GM18499 (cell line): ENCODE data around the gene NDUFS8.
"Not testable (repeated sequence)": the region's sequence is repeated elsewhere in the genome, so short reads cannot be mapped to it uniquely, and the experiment has no call there.

Experiments
- ATAC-seq: cut with Tn5 transposase; IDR thresholded peaks from one replicate; pipeline ENCODE4 v1.9.1; 2021; ENCODE audit warnings: moderate number of reproducible peaks; ENCODE audit not compliant: insufficient read depth, unreplicated experiment

Gene NDUFS8

DNA sequence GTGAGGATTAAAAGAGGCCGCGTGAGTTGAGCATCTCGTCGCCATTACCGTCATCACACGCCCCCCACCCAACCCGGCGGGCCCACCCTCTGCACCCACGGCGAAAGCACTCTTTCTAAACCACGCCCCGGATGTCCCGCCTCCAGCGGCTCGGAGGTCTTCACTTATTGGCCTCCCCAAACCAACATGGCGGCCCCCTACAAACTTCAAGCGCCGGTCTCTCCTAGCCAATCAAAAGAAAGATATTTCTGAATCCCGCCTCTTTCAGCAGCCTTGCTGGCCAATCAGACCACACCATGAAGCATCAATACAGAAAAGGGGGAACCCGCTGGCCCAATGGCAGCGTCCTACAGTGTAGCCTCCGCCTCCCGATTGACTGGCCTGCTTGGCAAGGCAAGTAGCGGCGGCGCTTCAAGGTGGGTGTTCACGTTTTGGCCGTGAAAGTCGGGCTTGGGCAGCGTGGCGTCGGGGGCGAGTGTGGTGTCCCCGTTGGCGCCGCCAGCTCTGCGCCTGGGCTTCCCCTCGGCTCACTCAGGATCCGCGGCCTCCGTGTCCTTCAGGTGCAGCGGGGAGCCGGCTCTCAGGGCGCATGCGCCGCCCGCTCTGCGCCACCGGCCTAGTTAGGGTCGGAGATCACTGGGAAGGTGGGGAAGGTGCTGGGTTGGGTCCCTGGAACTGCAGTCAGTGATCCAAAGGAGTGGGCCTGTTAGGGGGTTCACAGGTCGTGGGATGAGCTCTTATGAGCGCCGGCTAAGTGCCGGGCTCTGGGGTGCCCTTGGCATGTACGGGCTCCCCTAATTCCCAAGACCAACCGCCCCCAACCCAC is at the start of gene NDUFS8:
NDUFS8 (plus strand) TSS at position 364 of the 826 bp plus-strand sequence. CDS start 1,471 bp downstream, outside the sequence.
- peak; percentile 85 for ATAC-seq

DNA sequence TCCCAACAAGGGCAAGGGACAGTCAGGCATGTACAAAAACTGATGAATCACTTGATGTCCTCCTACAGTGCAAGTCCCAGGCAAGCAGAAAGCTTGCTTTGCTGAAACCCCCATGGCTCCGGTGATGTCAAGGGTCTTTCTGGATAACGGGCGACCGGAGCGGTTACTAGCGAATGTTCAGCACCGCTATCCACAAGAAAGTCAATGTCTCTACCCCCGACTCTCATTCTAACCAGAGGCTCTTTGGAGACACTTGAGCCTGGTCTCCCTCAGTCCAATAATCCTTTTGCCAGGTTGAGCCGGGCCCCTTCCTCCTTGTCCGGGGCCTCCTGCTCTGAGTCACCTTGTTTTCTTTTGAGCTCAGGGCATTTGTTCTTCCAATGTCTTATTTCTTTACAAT is 49.3 kb upstream of the NDUFS8 start:
- not testable (repeated sequence) for ATAC-seq

DNA sequence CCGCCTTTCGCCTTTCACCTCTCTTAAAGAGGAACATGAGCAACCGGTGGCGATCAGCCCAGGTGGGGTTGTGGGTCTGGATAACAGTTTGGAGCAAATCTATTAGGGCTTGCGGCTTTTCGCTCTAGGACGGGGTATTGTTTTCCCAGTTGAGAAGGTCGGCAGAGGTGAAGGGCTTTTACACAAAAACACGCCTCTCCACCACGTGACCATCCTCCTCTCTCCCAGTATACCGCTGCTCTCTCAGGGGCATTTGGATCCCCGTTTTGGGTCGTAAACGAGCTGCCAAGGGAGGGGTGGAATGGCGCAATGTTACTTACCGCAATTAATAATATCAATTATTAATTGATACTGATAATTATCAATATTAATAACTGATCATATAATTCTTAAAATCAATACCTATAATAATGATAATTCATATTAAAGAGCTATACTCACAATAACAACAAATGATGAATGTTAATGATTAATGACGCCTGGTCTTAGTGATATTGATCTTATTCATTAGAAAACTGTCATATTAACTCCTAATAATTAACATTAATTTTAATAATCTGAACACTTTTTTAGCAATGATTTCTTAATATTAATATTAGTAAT is 48.1 kb upstream of the NDUFS8 start:
- ATAC-seq, result not testable (repeated sequence)

DNA sequence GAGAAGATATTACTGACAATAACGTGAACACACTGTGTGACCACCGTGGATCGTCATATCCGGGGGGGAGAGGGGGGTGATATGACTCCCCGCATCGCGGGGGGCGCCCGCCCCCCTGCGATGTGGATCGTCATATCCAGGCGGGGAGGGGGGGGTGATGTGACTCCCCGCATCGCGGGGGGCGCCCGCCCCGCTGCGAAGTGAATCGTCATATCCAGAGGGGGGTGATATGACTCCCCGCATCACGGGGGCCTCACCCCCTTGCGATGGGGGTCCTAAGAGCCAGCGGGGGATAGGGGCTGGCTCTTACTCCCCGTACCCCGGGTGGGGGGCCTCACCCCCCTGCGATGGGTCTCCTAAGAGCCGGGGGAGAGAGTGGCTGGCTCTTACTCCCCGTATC is 46.5 kb upstream of the NDUFS8 start:
- ATAC-seq, result no peak

DNA sequence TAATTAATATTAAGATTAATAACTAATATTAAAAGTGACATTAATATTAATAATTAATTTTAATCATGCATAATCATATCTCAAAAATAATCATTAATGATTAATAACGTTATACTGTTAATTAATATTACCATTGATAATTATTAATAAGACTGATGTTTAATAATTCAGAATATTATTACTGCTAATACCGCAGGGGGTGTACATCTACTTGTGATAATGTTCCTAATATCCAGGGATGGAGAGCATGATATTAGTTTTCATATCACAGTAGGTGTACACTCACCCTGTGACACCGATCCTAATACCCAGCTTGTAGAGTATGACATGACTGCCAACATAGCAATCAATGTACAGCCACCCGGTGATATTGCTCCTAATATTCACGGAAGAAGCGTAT is 45.2 kb upstream of the NDUFS8 start:
- ATAC-seq, result not testable (repeated sequence)

DNA sequence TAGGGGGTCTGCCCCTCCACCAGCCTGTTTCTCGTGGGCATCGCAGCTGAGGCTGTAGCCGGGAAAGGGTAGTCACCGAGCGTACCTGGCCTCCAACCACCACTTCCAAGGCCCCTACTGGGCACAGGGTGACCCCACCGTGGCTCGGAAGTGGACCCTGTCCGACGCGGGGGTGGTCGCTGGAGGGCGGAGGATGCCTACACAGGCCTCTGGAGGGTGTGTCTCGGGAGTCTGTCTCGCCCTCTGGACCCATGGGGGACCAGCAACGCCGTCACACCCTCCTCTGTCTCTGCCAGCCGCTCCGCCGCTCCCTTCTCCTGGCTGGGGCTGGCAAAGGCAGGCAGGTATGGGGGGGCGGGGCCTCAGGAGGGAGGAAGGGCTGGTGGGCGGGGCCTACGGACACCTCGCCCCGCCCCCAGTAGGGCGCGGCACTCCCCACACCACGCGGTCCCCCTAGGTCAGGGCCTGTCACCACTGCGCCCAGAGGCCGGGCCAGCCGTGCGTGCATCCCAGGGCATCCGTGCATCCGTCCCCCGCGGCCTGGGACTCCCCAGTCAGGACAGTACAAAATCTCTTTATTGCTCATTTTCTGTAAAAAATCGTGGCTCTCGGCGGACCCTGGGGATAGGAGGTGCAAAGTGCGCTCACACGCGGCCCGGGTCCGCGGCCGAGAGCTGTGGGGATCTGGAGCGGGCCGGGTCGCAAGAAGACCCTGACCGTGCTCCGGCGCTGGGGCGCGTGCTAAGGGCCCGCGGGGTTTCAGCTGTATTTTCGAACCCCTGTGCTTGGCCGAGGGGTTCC is 39.7 kb upstream of the NDUFS8 start:
- not testable (repeated sequence) for ATAC-seq

DNA sequence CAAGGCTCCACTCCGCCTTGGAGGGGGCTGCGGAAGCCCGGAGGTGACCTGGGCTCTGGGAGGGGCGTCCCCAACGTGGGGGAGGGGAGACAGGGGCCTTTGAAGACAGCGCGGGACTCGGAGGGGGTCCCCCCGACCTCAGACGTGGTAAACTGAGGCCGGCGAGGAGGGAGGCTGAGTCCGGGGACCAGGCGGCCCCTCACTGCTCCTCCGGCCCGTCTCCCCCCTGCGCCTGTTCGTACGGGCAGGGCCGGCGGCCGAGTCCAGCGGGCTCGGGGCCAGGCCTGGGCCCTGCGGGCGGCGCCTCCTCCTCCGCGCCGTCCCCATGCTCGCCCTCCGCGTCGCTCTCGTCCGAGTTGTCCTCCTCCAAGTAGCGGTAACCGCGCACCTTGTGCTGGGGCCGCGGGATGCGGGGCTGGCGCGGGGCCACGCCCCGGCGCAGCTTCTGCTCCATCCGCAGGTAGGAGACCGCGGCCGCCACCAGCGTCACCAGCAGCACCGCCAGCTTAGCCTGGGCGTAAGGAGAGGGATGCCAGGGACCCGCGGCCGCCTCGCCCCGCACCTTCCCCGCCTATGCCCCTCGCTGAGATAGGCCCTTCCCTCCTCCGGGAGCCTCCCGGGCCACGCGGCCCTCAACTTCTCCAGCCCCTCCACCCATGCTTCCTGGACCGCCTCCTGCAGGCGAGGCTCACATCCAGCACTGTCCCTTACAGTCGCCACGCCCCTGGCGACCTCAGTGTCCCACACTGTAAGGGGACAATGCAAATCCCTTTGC is 38.9 kb upstream of the NDUFS8 start:
- ATAC-seq, result not testable (repeated sequence)

DNA sequence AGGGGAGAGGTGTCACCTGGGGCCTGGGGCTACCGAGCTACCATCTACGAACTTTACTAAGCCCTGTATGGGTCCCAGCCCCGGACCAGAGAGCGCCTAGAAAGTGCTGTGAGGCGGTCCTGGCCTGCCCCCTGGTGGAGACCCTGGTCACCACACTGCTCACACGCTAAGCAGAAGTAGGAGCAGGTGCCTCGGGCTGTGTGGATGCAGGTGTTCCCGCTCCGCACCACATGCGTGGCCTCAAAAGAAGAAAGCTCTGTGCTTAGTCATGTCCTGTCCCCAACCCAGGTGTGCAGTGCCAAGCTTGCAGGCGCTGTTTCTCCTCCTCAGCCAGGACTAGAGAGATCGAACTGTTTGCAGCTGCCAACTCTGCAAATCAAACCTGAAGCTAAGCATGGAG is 36.7 kb upstream of the NDUFS8 start:
- not testable (repeated sequence) for ATAC-seq

DNA sequence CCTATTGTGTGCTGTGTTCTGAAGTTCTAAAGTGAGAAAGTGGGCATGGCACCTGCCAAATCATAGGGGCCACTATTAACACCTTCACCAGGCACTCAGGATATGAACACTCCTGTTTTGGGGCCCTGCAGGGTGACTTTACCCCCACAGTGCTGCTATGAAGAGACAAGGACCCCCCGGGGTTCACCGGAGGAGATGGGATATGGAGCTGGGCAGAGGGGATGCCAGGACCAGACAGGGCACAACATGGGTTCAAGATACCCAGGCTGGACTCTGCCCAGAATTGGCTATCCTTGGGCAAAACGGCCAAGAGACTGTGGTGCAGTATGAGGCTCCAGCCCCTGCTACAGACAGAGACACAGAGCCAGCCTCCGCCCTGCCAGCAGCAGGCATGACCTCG is 36.1 kb upstream of the NDUFS8 start:
- not testable (repeated sequence) for ATAC-seq

DNA sequence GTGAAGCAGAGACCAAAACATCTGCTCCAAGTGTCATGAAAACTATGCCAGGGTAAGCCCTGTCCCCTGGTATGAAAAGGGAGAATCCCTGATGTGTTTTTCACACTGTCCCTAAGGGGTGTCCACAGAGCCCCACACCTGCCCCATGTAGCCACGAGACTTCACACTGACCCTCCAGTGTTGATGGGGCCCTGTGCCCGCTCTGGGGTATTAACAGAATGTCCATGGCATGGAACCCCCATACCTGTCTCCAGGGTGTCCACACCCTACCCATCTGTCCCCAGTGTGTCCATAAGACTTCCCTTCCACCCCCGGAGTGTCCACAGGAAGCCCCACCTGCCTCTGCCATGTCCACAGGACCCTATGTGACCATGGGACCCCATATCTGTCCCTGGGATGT is 35.4 kb upstream of the NDUFS8 start:
- ATAC-seq, result not testable (repeated sequence)

DNA sequence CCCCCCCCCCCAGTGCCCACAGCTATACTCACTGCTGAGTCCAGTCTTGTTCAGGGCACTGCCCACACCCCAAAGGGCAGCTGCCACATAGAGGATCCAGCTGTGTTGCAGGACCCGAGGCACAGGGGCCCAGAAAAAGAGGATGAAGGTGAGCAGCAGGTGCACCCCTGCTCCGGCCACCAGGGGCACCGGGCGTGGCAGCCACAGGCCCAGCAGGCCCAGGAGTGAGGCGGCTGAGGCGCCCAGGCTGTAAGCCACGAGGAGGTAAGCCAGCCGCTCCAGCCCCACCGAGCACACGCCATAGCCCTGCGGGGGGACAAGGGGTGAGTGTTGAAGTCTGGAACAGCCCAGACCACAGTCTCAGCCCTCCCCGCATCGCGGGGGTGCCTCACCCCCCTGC is 34.9 kb upstream of the NDUFS8 start:
- not testable (repeated sequence) for ATAC-seq

DNA sequence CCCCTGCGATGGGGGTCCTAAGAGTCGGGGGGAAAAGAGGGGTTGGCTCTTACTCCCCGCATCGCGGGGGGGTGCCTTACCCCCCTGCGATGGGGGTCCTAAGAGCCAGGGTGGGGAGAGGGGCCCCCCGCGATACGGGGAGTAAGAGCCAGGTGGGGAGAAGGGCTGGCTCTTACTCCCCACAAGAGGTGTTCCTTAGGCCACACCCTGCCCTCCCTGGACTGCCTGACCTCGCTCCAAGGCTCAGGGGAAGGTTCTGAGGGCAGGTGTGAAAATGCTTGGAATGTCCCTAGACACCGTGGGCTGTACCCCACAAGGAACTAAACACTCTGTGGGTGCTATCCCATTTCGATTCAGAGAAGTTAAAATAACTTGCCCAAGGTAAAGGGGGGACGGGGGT is 34.4 kb upstream of the NDUFS8 start:
- no peak for ATAC-seq

DNA sequence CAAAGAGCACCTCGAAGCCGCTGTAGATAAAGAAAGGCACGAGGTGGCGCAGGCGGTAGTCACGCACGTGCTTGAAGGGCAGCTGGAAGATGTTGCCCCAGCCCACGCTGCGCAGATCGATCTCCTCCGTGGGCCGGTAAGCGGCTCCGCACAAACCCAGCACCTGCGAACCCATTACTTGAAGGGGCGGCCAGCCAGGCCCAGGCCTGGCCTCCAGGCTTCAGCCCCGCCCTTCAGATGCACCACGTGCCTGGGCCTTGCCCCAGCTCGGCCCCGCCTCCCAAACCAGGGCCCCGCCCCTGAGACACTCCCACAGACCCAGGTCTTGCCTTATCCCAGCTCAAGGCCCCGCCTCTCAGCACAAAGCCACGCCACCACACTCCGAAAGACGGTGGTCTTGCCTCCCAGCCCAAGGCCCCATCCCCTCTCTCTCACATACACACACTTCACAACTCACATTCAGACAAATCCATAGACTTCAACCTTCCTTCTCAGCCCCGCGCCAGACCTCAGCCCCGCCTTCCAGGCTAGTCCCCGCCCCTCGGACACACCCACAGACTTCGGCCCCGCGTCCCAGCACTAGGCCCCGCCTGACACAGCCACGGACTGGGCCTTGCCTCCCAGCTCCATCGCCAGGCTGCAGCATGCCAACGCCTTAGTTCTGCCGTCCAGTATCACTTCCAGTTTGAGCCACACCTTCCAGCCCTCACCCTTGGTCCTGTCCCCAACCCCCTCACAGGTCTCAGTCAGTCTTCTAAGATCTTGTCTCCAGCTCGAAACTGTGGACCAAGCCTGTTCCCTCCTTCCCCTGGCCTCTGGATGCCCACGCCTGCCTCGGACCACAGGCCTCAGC is 33.6 kb upstream of the NDUFS8 start:
- no peak for ATAC-seq

DNA sequence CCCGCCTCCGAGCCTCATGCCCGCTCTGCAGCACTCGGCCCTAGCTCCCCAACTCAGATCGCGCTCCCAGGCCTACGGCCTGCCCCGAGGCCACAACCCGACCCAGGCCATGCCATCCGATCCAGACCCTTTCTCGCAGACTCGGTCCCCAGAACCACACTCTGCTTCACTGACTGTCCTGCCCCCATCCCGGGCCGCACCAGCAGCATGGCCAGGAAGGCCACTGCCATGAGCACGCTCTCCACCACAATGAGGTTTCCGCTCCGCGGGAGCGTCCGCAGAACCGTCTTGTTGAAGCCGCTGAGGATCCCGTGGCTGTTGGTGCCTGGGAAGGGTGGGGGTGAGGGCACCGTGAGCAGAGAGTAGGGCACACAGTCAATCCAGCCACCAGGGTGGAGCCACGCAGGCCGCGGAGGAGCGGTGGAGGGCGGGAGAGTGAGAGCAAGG is 33.0 kb upstream of the NDUFS8 start:
- no peak for ATAC-seq

DNA sequence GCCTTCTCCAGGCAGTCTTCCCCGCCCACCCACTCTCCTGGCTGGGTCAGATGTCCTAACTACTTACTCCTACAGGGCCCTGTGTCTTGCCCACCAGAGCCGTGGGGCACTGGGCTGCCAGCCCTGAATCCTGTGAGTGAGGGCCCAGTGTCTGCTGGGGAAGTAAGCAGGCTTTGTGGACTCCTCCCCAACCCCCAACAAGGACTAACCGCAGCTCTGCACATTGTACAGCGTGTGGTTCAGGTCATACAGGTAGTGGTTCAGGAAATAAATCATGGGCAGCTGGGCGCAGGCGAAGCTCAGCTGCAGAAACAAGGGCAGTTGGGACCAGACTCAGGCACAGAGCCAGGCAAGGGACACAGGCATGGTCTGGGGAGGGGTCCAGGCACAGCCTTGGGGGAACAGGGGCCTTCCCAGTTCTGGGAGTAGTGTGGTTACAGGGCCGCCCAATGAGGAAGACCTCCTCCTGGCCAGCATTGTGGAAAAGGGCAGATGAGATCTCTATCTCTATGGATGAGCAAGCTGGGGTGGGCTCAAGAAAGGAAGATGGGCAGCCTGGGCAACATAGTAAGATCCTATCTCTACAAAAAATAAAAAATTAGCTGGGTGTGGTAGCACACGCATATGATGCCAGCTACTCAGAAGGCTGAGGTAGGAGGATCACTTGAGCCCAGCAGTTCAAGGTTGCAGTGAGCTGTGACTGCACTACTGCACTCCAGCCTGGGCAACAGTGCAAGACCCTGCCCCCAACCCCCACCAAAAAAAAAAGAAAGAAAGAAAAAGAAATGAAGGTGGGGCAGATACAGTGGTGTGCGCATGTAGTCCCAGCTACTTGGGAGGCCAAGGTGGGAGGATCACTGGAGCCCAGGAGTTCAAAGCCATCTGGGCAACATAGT is 32.1 kb upstream of the NDUFS8 start:
- ATAC-seq, result no peak

DNA sequence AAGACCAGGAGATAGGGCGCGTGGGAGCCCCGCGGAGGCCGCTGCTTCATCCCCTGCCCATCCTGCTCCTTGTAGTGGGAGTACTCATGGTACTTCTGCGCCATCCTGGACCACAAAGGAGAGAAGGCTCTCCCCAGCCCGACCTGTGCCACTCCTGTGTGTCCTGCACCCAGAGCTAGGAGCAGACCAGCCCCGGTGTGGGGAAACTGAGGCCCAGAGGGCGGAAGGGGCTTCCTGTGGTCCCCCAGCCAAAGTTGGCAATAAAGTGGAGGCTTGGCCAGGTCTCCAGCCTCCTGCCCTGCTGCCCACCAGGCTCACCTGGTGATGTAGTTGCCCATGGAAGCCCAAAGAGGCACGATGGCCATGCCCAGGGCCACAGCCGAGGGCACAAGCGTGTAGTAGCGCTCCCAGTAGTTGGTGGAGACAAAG is 31.3 kb upstream of the NDUFS8 start:
- ATAC-seq, result no peak

DNA sequence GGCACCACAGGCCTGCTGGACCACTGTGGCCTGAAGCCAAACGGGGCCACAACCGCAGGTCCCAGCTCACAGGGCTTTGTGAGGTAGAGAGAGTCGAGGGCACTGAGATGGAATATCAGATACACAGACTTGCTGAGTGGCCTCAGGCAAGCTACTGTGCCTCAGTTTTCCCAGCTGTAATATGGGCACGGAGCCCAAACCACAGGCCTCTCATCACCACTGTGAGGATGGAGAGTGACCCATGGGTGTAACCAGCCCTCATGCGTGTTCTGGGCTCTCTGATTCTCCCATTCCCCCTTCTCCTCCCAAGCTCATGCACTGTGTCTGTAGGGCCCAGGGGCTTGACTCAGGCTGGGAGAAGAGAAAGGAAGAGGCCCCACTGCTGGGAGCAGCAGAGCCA is 30.8 kb upstream of the NDUFS8 start:
- ATAC-seq, result no peak

DNA sequence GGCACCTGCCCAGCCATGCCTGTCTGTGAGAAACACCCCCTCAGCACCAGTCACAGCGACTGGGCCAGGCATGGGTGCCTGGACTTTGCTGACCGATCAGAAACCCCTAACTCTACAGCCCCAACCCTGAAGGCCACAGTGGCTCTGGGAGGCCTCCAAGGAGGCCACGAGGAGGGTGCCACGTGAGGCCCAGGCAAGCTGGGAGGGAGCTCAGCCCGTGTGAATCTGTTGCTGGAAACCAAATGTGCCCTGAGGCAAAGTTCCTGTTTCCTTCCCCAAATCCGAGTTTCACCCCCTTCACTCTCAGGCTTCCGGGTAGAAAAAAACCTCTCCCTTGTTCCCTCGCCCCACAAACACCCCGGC is 27.9 kb upstream of the NDUFS8 start:
- ATAC-seq, result no peak
